ENCODE data around the gene GALNT2. TPM values are rescaled to one million over a fixed set of nuclear protein-coding genes. Genes with fewer than 3 reads are reported as not detected.

Gene GALNT2
- polyA plus RNA-seq, 10 donors, result 59.2 to 77.0 (median 69.3) TPM

- no peak for DNase-seq
Observed at GRCh38 chr1:230159580-230159979, 92.5 kb downstream of the GALNT2 start.

- DNase-seq, result no peak
Observed at GRCh38 chr1:230160957-230161771, 94.1 kb downstream of the GALNT2 start.

- DNase-seq, result peak; percentile 64 to 80 (median 65)
Observed at GRCh38 chr1:230163205-230163604, 96.2 kb downstream of the GALNT2 start.

GRCh38 chr1:230163719-230164118, 96.7 kb downstream of the GALNT2 start:
- DNase-seq, result no peak

- DNase-seq, result no peak
Observed at GRCh38 chr1:230165536-230165935, 98.5 kb downstream of the GALNT2 start.

GRCh38 chr1:230166366-230167132, 99.5 kb downstream of the GALNT2 start:
- DNase-seq, result no peak

- DNase-seq, result no peak
Observed at GRCh38 chr1:230167419-230167852, 100.4 kb downstream of the GALNT2 start.

GRCh38 chr1:230169454-230170152, 102.6 kb downstream of the GALNT2 start:
- no peak for DNase-seq

GRCh38 chr1:230170153-230170547, 103.1 kb downstream of the GALNT2 start:
- DNase-seq, result no peak

GRCh38 chr1:230170622-230171021, 103.6 kb downstream of the GALNT2 start:
- DNase-seq, result no peak

- peak in 1 of 3 donors; percentile 71 for DNase-seq
Observed at GRCh38 chr1:230171356-230172015, 104.4 kb downstream of the GALNT2 start.

GRCh38 chr1:230172016-230172537, 105.0 kb downstream of the GALNT2 start:
- no peak for DNase-seq

GRCh38 chr1:230173187-230173975, 106.3 kb downstream of the GALNT2 start:
- DNase-seq, result no peak

- DNase-seq, result no peak
Observed at GRCh38 chr1:230174041-230174440, 107.0 kb downstream of the GALNT2 start.

GRCh38 chr1:230174471-230175162, 107.6 kb downstream of the GALNT2 start:
- no peak for DNase-seq

GRCh38 chr1:230175163-230175747, 108.2 kb downstream of the GALNT2 start:
- DNase-seq, result no peak

- no peak for DNase-seq
Observed at GRCh38 chr1:230175839-230176238, 108.8 kb downstream of the GALNT2 start.

- no peak for DNase-seq
Observed at GRCh38 chr1:230176326-230176725, 109.3 kb downstream of the GALNT2 start.

- peak; percentile 68 to 89 (median 80) for DNase-seq
Observed at GRCh38 chr1:230176871-230177411, 109.9 kb downstream of the GALNT2 start.
